Measurements from ENCODE around the gene B3GNT3. TPM values are rescaled to one million over a fixed set of nuclear protein-coding genes. Genes with fewer than 3 reads are reported as not detected.

B3GNT3 gene, protein sequence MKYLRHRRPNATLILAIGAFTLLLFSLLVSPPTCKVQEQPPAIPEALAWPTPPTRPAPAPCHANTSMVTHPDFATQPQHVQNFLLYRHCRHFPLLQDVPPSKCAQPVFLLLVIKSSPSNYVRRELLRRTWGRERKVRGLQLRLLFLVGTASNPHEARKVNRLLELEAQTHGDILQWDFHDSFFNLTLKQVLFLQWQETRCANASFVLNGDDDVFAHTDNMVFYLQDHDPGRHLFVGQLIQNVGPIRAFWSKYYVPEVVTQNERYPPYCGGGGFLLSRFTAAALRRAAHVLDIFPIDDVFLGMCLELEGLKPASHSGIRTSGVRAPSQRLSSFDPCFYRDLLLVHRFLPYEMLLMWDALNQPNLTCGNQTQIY
- total RNA-seq (2011; cell fraction: chromatin; rRNA removed; ENCODE audit: low replicate concordance): 0.30 TPM in 1 of 2 replicates, not detected in the other
- total RNA-seq (2011; cell fraction: nucleolus; rRNA removed): 0.13 and 0.33 TPM in 2 replicates
- total RNA-seq (2011; cell fraction: nucleoplasm; rRNA removed): 0.29 TPM in 1 of 2 replicates, not detected in the other
- not detected in 2 replicates for total RNA-seq (2014; rRNA removed)
- not detected in 2 replicates for total RNA-seq (2014; rRNA removed; fragmentation: Illumina TruSeq; extraction: Trizol)
- 0.07 TPM in 1 of 2 replicates, not detected in the other for total RNA-seq (2015; rRNA removed; fragmentation: Illumina TruSeq; extraction: Trizol)
- 0.11 TPM in 1 of 2 replicates, not detected in the other for total RNA-seq (2021)
- 0.03 and 0.06 TPM in 2 replicates for polyA plus RNA-seq (2011; rRNA removed)
- polyA plus RNA-seq (2011; cell fraction: cytosol; rRNA removed): 0.04 and 0.18 TPM in 2 replicates
- polyA plus RNA-seq (2011; cell fraction: nucleus; rRNA removed): 0.28 TPM in 1 of 2 replicates, not detected in the other
- polyA plus RNA-seq (2012): 0.10 and 0.47 TPM in 2 replicates
- 0.08 TPM in 1 of 2 replicates, not detected in the other for polyA plus RNA-seq (2014; fragmentation: Illumina TruSeq; extraction: Trizol)
- polyA plus RNA-seq (2014; fragmentation: Nextera tagmentation; extraction: Ambion mirVana): not detected
- not detected in 2 replicates for polyA plus RNA-seq (2014; rRNA removed)
- polyA minus RNA-seq (2011; rRNA and poly(A)+ RNA removed): 0.09 TPM in 1 of 2 replicates, not detected in the other
- polyA minus RNA-seq (2011; cell fraction: cytosol; rRNA and poly(A)+ RNA removed): not detected in 2 replicates
- polyA minus RNA-seq (2011; cell fraction: nucleus; rRNA and poly(A)+ RNA removed): not detected in 2 replicates
- Bru-seq, nascent RNA: percentile 27 among the genes with signal in this experiment
- BruChase-seq, experiment 1, labeled RNA remaining after a 2-hour chase: percentile 15 among the genes with signal in this experiment
- BruChase-seq, experiment 2, labeled RNA remaining after a 6-hour chase: percentile 17 among the genes with signal in this experiment
- long read RNA-seq, experiment 1: 0 reads
- long read RNA-seq, experiment 2: 0 reads
- long read RNA-seq, experiment 3: 0 reads

DNA sequence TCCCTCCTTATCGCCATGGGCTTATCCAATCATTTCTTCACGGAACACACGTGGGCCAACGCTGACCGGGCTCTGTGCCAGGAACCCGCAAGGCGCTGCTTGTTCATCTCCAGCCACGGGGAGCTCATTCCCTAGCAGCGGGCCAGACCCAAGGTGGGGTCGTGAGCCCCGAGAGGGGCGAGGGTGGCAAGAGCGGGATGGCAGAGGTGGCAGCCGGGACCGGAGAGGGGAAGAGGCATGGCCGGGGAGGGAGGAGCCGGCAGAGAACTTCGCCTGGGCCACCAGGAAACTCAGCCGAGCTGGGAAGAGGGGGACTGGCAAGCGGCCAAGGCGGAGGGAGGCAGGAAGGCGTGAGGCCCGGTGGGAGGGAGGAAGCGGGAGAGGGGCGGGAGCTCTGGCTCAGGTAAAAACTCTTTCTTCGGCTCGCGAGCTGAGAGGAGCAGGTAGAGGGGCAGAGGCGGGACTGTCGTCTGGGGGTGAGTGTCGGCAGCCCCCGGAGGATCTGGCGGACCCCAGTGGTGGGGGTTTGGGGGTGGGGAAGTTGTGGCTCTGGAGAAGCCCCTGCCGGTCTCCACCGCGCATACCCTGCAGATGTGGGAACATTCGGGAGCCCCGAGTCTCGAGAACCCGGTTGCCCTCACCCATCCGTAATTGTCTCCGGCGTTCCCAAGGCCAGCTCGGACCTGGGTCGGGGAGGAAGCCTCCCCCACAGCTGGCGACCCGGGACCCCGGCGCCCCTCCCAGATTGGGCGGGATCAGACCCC is at the start of gene B3GNT3:
Gene B3GNT3, plus strand, starts transcription at position 408 of the 764 bp plus-strand sequence. CDS start 12,670 bp downstream, outside the sequence.
- H3K9ac ChIP-seq (ENCODE audit: insufficient read depth in 1 of 2, low read depth in 2 of 2, low read length in 2 of 2): peak within 1 kb of the TSS; percentile 49 to 90; a peak in 3 of 4 replicates
- H3K27ac ChIP-seq (ENCODE audit: extremely low read depth, low read depth, low read length): no peak within 1 kb of the TSS
- no peaks in the 10 kb centered on the region for H3K79me2 ChIP-seq (ENCODE audit: control insufficient read depth, insufficient read depth, low read length)
- no peaks in the 10 kb centered on the region for H3K9me3 ChIP-seq (replicated peaks; ENCODE audit: control insufficient read depth, insufficient read depth, low read depth, low read length)
- H3K9me1 ChIP-seq (ENCODE audit: control insufficient read depth, insufficient read depth, low read length): no peaks in the 10 kb centered on the region
- no TSS peak for BruUV-seq (replicated peaks)
- H3K4me2 ChIP-seq (ENCODE audit: insufficient read depth, low read length): peak within 1 kb of the TSS; percentile 74
- FAIRE-seq (no peak), ATAC-seq (peak; percentile 73), DNase-seq (ENCODE audit: extremely low read depth in 1 of 4, low spot score in 3 of 4) (peak; percentile 56 to 83 (median 79))
- in situ Hi-C loops (cut with MboI) (no loop called here), intact Hi-C loops (cut with micrococcal nuclease) (loop anchor here (5.0 kb wide), 1 partner anchor 62 kb away; the partner anchor contains the start of gene RPL18A)
- ChIA-PET CTCF (ENCODE audit: low intra/inter-chr PET ratio) (no interaction called here), POLR2A (interaction anchor here (0.7 kb wide), 1 partner anchor 188 kb away, joined by 3 read pairs; no protein-coding TSS in a partner anchor)
- no peaks in the 10 kb centered on the region for H3K36me3 ChIP-seq (ENCODE audit: control insufficient read depth, insufficient read depth, low read length)
- 2% methylated on average over 37 of the region's 50 CpGs for WGBS (ENCODE audit: insufficient coverage, low coverage, missing lambda C conversion rate)
- peak within 1 kb of the TSS; percentile 40 for H3K4me3 ChIP-seq
- peaks cover 4 to 24% of the 10 kb centered on the region in 2 experiments; a peak in 3 of 5 replicates for H3K27me3 ChIP-seq (ENCODE audit: control insufficient read depth in 2 of 2, insufficient read depth in 2 of 2, low read length in 2 of 2)
- no peaks in the 10 kb centered on the region for H4K20me1 ChIP-seq (replicated peaks; ENCODE audit: control insufficient read depth, insufficient read depth, low read length)
- H3K4me1 ChIP-seq (replicated peaks in 1 of 2; ENCODE audit: control insufficient read depth in 2 of 2, insufficient read depth in 2 of 2, low read length in 2 of 2): peaks cover 15 to 26% of the 10 kb centered on the region in 2 experiments; a peak in 4 of 5 replicates
- H2AFZ ChIP-seq (ENCODE audit: low read depth, low read length): peak within 1 kb of the TSS; percentile 89
- TF ChIP-seq, protein P1, sequence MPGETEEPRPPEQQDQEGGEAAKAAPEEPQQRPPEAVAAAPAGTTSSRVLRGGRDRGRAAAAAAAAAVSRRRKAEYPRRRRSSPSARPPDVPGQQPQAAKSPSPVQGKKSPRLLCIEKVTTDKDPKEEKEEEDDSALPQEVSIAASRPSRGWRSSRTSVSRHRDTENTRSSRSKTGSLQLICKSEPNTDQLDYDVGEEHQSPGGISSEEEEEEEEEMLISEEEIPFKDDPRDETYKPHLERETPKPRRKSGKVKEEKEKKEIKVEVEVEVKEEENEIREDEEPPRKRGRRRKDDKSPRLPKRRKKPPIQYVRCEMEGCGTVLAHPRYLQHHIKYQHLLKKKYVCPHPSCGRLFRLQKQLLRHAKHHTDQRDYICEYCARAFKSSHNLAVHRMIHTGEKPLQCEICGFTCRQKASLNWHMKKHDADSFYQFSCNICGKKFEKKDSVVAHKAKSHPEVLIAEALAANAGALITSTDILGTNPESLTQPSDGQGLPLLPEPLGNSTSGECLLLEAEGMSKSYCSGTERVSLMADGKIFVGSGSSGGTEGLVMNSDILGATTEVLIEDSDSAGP (CRISPR knock-in tag; IDR thresholded peaks at IDR 0.05): no peak
- 0 out of 2 replicates have a peak, but pooled peaks have one; percentile 38 for TF ChIP-seq GABPA (tag; conservative IDR thresholded peaks at IDR 0.05; ENCODE audit: low read depth)
- TF ChIP-seq MYC (IDR thresholded peaks at IDR 0.05; ENCODE audit: low read depth, low read length): peak; percentile 84
- peak; percentile 43; the same call in 1 of the 2 replicates for TF ChIP-seq MYC (CRISPR knock-in tag; IDR thresholded peaks at IDR 0.05; ENCODE audit: borderline replicate concordance, low read depth)
- TF ChIP-seq, protein P2, sequence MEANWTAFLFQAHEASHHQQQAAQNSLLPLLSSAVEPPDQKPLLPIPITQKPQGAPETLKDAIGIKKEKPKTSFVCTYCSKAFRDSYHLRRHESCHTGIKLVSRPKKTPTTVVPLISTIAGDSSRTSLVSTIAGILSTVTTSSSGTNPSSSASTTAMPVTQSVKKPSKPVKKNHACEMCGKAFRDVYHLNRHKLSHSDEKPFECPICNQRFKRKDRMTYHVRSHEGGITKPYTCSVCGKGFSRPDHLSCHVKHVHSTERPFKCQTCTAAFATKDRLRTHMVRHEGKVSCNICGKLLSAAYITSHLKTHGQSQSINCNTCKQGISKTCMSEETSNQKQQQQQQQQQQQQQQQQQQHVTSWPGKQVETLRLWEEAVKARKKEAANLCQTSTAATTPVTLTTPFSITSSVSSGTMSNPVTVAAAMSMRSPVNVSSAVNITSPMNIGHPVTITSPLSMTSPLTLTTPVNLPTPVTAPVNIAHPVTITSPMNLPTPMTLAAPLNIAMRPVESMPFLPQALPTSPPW (CRISPR knock-in tag; IDR thresholded peaks at IDR 0.05): peak; percentile 49
- peak; percentile 33; the same call in 1 of the 2 replicates for TF ChIP-seq ZEB2 (IDR thresholded peaks at IDR 0.05)
- TF ChIP-seq, protein P3, sequence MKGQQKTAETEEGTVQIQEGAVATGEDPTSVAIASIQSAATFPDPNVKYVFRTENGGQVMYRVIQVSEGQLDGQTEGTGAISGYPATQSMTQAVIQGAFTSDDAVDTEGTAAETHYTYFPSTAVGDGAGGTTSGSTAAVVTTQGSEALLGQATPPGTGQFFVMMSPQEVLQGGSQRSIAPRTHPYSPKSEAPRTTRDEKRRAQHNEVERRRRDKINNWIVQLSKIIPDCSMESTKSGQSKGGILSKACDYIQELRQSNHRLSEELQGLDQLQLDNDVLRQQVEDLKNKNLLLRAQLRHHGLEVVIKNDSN (CRISPR knock-in tag; IDR thresholded peaks at IDR 0.05): peak; percentile 72
- 0 out of 2 replicates have a peak, but pooled peaks have one; percentile 21 for TF ChIP-seq JUND (IDR thresholded peaks at IDR 0.05; ENCODE audit: borderline replicate concordance, low read depth, low read length)
- TF ChIP-seq JUND (tag; IDR thresholded peaks at IDR 0.05; ENCODE audit: borderline replicate concordance, low read depth, low read length): no peak
- TF ChIP-seq ZNF121 (CRISPR knock-in tag; conservative IDR thresholded peaks at IDR 0.05): 0 out of 2 replicates have a peak, but pooled peaks have one; percentile 2
- TF ChIP-seq MTA2 (IDR thresholded peaks at IDR 0.05; ENCODE audit: low read depth): no peak

Data from K562 (cell line).